NCI-H1417 treated with DMSO at 0.1 percent for 48 hours (cell line): Measurements from ENCODE around the gene EBF3.

ENCODE experiments used
- DNase-seq: peaks from one replicate; lab custom pipeline; 2025; lab: John Stamatoyannopoulos, UW

Gene EBF3

GRCh38 chr10:129970465-129971364 lies 6.6 kb upstream of the EBF3 start:
- no peak for DNase-seq

DNA sequence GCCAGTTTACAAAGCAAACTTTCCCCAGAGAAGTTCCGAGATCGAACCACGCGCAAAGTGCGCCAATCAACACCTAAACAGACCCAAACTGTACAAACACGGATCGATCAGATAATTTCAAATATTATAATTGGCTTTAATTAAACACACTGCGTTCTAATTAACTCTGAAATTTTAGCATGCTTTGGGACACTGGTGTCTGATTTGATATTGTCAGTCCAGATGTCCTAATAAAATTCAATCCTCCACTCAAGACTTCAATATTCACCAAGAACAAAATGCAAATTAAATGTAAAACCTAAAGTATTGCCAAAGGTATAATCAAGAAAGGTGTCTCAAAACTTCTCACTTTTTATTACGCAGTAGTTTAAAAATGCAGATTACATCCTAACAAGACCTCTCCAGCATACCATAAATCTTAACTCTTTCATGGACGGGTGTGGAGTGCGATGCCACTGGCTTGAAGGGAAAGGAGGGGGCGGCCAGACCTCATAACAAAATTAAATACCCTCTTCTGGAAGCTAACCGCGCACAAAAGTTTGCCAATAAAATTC lies 5.9 kb upstream of the EBF3 start:
- no peak for DNase-seq

GRCh38 chr10:129969184-129969910 lies 5.3 kb upstream of the EBF3 start:
- no peak for DNase-seq

DNA sequence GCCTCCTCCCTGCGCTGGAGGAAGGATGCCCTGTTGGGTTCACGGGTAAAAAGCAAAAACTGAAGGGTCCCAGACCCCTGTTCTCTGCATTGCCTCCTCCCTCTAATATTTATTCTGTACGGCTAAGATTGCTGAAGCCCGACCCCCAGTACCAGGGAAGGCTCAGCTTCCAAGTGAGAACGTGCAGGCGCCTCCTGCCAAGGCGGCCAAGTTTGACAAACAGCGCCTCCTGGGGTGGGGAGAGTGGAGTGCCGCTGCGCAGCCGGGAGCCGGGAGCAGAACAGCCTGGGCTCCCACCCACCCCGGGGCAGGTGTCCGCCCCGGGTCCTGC lies 4.7 kb upstream of the EBF3 start:
- DNase-seq: no peak

DNA sequence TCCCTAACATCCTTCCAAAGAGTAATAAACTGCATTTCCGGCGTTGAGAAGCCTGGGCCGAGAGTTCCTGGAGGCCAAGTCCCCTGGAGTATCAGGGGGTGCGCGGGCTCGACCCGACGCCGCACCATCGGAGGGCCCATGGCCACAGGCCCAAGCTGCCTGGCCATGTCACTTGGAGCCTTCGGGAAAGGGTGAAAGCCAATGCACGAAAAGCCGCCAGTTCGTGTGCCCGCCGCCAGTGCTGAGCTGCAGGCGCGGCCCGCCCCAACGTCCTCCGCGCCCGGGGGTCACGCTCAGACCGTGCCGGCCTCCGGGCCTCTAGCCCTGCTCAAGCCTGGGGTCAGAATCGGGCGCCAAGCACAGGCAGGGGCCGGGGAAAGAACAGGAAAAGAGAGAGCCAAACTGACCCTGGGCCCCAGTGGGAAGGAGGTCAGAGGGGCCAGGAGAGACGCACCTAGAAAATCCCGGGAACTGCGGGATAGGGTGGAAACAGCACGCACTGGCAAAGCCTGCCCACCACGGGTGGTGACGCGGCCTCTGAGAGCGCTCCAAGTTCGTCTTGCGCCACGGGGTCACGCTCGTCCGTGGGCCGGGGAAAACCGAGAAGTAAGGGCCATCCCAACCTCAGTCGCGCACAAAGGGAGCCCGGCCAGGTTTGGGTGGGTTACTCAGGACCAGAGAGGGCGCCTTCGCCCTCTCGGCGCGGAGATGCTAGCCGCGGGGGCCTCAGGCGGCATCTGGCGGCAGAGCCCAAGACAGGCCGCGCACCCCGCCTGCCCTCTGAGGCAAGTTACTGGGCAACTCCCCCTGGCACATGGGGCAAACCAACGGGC lies 4.2 kb upstream of the EBF3 start:
- DNase-seq: no peak

GRCh38 chr10:129967579-129968019 lies 3.5 kb upstream of the EBF3 start:
- no peak for DNase-seq

- DNase-seq: no peak
These were observed 3.0 kb upstream of the EBF3 start for GRCh38 chr10:129966889-129967578.

- no peak for DNase-seq
These were observed 2.4 kb upstream of the EBF3 start for GRCh38 chr10:129966370-129966888.

GRCh38 chr10:129965959-129966358 lies 1.9 kb upstream of the EBF3 start:
- DNase-seq: no peak

DNA sequence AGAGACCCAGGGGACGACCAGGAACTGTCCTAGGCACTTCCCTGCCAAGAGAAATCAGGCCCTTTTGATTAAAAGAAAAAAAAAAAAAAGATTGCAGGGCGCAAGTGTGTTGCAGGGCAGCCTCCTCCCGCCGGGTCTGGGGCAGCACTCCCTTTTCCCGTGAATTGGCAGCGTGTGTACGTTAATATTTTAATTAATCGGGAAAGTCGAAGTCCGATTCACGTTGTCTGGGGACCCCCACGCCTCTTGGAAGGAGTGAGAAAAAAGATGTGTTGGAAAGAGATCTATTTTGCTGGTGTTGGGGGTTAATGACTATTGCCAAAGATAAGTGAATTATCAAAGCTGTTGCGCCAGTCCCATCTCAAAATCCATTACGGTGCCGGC lies 1.3 kb upstream of the EBF3 start:
- no peak for DNase-seq

- no peak for DNase-seq
These were observed 744 bp upstream of the EBF3 start for GRCh38 chr10:129964611-129965424.

DNA sequence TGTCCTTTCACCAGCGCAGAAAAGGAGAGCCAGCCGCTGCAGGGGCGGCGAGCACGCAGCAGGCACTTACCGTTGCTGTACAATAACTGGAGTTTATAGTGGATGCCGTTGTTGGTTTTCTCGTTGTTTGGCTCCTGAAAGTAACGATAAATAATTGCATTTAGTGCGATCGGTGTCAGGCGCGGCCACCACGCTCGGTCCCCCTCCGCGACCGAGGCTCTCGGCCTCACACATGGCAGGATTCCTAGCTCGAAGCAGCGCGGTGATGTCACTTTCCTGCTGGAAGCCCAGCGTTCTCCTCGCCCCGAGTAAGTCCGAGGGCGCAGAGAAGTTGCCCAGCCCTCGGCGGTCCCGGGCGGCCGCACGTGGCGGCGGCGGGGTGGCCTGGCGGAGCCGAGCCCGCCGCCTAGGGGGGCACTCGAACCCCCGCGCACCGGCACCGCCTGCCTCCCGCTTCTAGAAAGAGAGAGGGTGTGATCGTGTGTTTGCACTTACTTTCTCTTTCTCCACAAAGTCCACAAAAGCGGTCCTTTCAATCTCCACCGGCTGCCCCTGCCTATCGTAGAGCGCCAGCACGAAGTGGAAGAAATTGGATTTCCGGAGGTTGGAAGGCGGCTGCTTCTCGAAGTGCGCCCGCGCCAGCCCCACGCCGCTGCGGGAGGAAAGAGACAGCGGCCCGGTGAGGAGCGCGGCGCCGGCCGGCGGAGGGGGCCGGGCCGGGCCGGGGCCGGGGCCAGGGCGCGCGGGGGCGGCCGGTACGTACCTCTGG lies 1.0 kb downstream of the EBF3 start:
- no peak for DNase-seq

DNA sequence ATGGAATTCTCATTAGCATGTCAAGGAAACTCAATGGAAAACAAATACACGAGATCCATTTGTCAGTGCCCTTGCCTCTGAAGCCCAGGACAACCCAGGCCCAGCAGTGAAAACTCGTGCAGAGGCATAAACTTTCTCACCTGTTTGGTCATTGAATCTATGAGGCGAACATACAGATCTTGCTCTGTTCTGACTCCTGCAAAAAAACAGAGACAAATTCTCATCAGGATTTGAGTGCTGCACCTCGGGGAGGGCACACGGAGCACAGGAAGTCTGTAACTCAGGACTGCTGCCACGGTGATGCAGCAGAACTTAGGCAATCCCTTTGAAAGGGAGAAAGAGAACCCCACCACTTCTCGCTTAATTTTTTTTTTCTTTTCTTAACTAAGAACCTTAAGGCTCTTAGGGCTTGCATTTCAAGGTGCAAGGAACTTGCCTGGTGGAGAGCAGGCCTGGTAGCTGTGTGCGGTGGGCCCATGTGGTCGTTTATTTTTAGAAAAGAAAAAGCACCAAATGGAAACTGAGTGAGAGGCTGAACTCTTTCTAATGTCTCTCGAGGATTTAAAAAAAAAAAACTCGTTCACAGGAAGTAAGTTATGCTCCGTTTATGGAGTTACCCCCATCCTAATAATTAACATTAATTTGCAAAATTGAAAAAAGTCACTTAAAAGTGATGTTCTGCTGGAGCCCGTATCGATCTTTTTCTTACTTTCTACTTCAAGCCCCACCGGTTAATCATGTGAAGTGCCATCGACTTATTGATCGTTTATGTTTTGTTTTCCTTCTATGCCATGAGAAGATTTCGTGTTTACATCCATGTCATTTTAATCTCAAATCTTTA lies 1.8 kb downstream of the EBF3 start:
- no peak for DNase-seq

DNA sequence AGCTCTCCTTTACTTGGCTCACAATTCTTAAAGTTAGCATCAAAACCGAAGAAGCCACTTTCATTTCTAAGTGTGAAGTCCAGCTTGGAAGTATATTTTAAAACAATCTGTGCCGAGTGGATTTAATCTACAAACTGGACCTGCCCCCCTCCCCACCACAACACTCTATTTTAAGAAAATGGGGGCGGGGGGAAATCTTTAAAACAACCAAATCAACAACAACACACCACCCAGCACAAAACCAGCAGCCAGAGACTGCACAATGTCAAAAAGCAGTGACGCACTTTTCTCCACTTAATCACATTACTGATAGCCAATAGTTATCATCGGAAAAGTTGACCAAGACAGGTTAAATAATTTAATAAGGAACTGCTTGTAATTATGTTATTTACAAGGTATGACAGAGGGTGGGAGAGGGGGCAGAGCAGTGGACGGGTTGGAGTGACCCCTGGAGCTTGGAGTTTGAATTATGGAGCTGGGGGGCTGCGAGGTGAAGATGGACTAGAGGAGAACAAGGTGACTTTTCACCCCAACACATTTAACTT lies 2.8 kb downstream of the EBF3 start:
- DNase-seq: no peak

- no peak for DNase-seq
These were observed 3.5 kb downstream of the EBF3 start for GRCh38 chr10:129960481-129961156.

DNA sequence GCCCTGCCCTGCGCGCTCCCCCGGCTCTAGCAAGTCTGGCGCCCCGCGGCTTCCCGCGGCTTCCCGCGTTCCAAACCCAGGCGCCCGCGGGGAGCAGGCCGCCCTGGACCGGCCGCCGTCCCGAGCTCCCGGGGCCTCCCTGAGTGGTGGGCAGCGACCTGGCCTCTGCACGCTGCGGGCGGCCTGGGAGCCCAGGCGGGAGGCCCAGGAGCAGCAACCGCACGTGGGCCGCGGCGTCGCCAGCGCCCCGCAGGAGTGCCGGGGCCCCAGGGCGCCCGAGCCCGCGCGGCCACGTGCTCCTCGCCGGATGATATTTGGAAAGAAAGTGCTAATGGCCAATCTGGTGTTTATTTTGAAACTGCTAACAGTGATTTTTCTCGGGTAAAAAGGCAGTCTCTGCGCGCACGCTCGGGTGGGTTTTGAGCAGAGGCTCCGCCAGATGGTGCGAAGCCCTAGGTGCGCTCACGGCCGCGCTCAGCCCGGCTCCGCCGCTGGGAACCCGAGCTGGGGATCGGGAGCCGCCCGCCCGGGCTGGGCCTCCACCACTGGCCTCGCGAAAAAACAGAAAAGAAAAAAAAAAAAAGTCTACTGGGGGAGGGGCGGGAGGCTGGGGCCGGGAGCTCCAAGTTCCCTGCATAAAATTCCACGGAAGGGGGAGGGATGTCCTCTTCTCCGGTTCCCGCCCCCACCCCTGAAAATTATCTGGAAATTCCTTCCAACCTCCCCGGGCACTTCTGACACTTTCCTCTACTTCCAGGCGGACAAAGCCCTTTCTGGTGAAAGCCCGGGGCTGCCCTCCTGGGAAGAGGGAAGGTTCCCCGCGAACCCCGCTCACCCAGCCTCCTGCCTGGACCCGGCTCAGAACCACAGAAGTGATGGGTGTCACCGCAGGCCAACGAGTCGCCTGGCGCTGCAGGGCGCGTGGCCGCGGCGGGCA lies 4.3 kb downstream of the EBF3 start:
- no peak for DNase-seq
